Mesenchymal stem cell (in vitro differentiated cells and primary cell): ENCODE data around the gene GRK1.

Experiments used
- DNase-seq: peaks from one replicate; pipeline ENCODE4 v3.0.0-alpha.2; 2013
- H2AFZ ChIP-seq: one replicate; pipeline ENCODE4 v1.6.1; 2013; ENCODE audit warnings: low read depth, mild to moderate bottlenecking, control low read depth, inconsistent platforms, low read length, moderate library complexity
- H2AK5ac ChIP-seq: 2 replicates; pipeline ENCODE4 v1.6.1; 2013; ENCODE audit warnings: low read length, moderate library complexity, mild to moderate bottlenecking, inconsistent platforms; ENCODE audit not compliant: severe bottlenecking
- H2BK120ac ChIP-seq: one replicate; pipeline ENCODE4 v1.6.1; 2013; ENCODE audit warnings: low read depth, mild to moderate bottlenecking, inconsistent platforms, low read length, moderate library complexity
- H2BK12ac ChIP-seq, 2 experiments: one replicate each; pipeline ENCODE4 v1.6.1; 2013; ENCODE audit warnings: inconsistent platforms in 2 of 2, low read length in 2 of 2, mild to moderate bottlenecking in 2 of 2, moderate library complexity in 2 of 2, control low read depth in 1 of 2
- H2BK15ac ChIP-seq: one replicate; pipeline ENCODE4 v1.6.1; 2013; ENCODE audit warnings: mild to moderate bottlenecking, low read depth, inconsistent platforms; ENCODE audit not compliant: poor library complexity, severe bottlenecking
- H2BK5ac ChIP-seq: 2 replicates; pipeline ENCODE4 v1.6.1; 2013; ENCODE audit warnings: low read depth, mild to moderate bottlenecking, low read length, control low read depth, inconsistent platforms; ENCODE audit not compliant: poor library complexity, severe bottlenecking
- H3K14ac ChIP-seq, 2 experiments: one replicate each; pipeline ENCODE4 v1.6.1; 2013; ENCODE audit warnings: inconsistent platforms in 2 of 2, low read length in 2 of 2, control low read depth in 1 of 2, mild to moderate bottlenecking in 1 of 2, moderate library complexity in 1 of 2
- H3K18ac ChIP-seq, 2 experiments: one replicate each; pipeline ENCODE4 v1.6.1; 2013; ENCODE audit warnings: inconsistent platforms in 2 of 2, low read length in 2 of 2, control low read depth in 1 of 2, low read depth in 1 of 2, mild to moderate bottlenecking in 1 of 2
- H3K23ac ChIP-seq, 2 experiments: one replicate each; pipeline ENCODE4 v1.6.1; 2013; ENCODE audit warnings: inconsistent platforms in 2 of 2, low read length in 2 of 2, mild to moderate bottlenecking in 2 of 2, moderate library complexity in 2 of 2, control low read depth in 1 of 2
- H3K27ac ChIP-seq: 2 replicates; pipeline ENCODE4 v1.5.1; 2013; ENCODE audit warnings: mild to moderate bottlenecking, moderate library complexity, low read length, control low read depth, inconsistent platforms; ENCODE audit not compliant: poor library complexity, severe bottlenecking
- H3K27me3 ChIP-seq, 2 experiments: 2 replicates each; pipeline versions ENCODE4 v1.6.1 to v1.7.0; 2013; ENCODE audit warnings: low read length in 2 of 2, mild to moderate bottlenecking in 2 of 2, moderate library complexity in 2 of 2, control low read depth in 1 of 2, inconsistent platforms in 1 of 2; ENCODE audit not compliant: control insufficient read depth in 1 of 2, insufficient read depth in 1 of 2
- H3K36me3 ChIP-seq, 2 experiments: 2 replicates each; pipeline versions ENCODE4 v1.6.1 to v1.7.0; 2013; ENCODE audit warnings: low read length in 2 of 2, control low read depth in 1 of 2, inconsistent platforms in 1 of 2, low read depth in 1 of 2, mild to moderate bottlenecking in 1 of 2; ENCODE audit not compliant: insufficient read depth in 2 of 2, control insufficient read depth in 1 of 2
- H3K4ac ChIP-seq, 2 experiments: one replicate each; pipeline ENCODE4 v1.6.1; 2013; ENCODE audit warnings: inconsistent platforms in 2 of 2, low read length in 2 of 2, mild to moderate bottlenecking in 2 of 2, moderate library complexity in 2 of 2, control low read depth in 1 of 2, low read depth in 1 of 2
- H3K4me1 ChIP-seq: 2 replicates; pipeline ENCODE4 v1.6.1; 2013; ENCODE audit warnings: low read depth, low read length, control low read depth; ENCODE audit not compliant: control insufficient read depth, insufficient read depth
- H3K4me2 ChIP-seq: 2 replicates; pipeline ENCODE4 v1.6.1; 2013; ENCODE audit warnings: low read length, mild to moderate bottlenecking, inconsistent platforms; ENCODE audit not compliant: poor library complexity, severe bottlenecking
- H3K4me3 ChIP-seq, 2 experiments: 2 replicates each; pipeline versions ENCODE4 v1.5.1 to v1.7.0; 2013; ENCODE audit warnings: low read length in 2 of 2, mild to moderate bottlenecking in 2 of 2, control low read depth in 1 of 2, low read depth in 1 of 2; ENCODE audit not compliant: insufficient read depth in 1 of 2
- H3K79me1 ChIP-seq: replicated peaks from 2 replicates; pipeline ENCODE4 v1.6.1; 2013; ENCODE audit warnings: mild to moderate bottlenecking, control low read depth, low read length, inconsistent platforms; ENCODE audit not compliant: poor library complexity, severe bottlenecking
- H3K9ac ChIP-seq: 2 replicates; pipeline ENCODE4 v1.7.0; 2013; ENCODE audit warnings: mild to moderate bottlenecking, low read length, moderate library complexity
- H3K9me3 ChIP-seq: 2 replicates; pipeline ENCODE4 v1.7.0; 2013; ENCODE audit warnings: mild to moderate bottlenecking, low read length; ENCODE audit not compliant: control insufficient read depth
- H4K8ac ChIP-seq: one replicate; pipeline ENCODE4 v1.6.1; 2013; ENCODE audit warnings: inconsistent platforms, mild to moderate bottlenecking, low read length, moderate library complexity
- H4K91ac ChIP-seq: one replicate; pipeline ENCODE4 v1.6.1; 2013; ENCODE audit warnings: mild to moderate bottlenecking, low read length, inconsistent platforms
- WGBS: methylation state at CpG from one replicate; pipeline ENCODE4 v1.1.7; 2013; ENCODE audit warnings: mixed read lengths; 5-methylcytosine and 5-hydroxymethylcytosine counted together

The GRK1 gene

GRCh38 chr13:113728571-113729054 lies 61.6 kb downstream of the GRK1 start:
- H3K23ac ChIP-seq: no peak overlapping the region
- H2BK120ac ChIP-seq: no peak overlapping the region
- H3K9me3 ChIP-seq: peaks cover 3% of the 10 kb centered on the region
- H3K79me1 ChIP-seq: no peaks in the 10 kb centered on the region
- H3K27ac ChIP-seq: no peak overlapping the region
- H4K91ac ChIP-seq: no peak overlapping the region
- 95% methylated on average over 16 of the region's 16 CpGs for WGBS
- H3K4me2 ChIP-seq: no peak overlapping the region
- H3K18ac ChIP-seq: no peak overlapping the region
- no peak overlapping the region for H2BK15ac ChIP-seq
- no peak overlapping the region for H2AK5ac ChIP-seq
- no peak overlapping the region for H2BK5ac ChIP-seq
- no peak overlapping the region for H3K9ac ChIP-seq
- H2AFZ ChIP-seq: no peak overlapping the region
- H3K36me3 ChIP-seq: no peaks in the 10 kb centered on the region
- H2BK12ac ChIP-seq: no peak overlapping the region
- peaks cover 33 to 39% of the 10 kb centered on the region in 2 experiments for H3K27me3 ChIP-seq
- H3K4me3 ChIP-seq: no peak overlapping the region
- no peak for DNase-seq
- H3K4ac ChIP-seq: no peak overlapping the region
- H3K4me1 ChIP-seq: peaks cover 15% of the 10 kb centered on the region
- no peak overlapping the region for H4K8ac ChIP-seq
- no peak overlapping the region for H3K14ac ChIP-seq

GRCh38 chr13:113729187-113730019 lies 62.4 kb downstream of the GRK1 start:
- no peak for DNase-seq
- no peak overlapping the region for H4K8ac ChIP-seq
- no peak overlapping the region for H3K27ac ChIP-seq
- no peak overlapping the region for H3K4ac ChIP-seq
- no peak overlapping the region for H2BK120ac ChIP-seq
- H2BK12ac ChIP-seq: no peak overlapping the region
- no peak overlapping the region for H3K18ac ChIP-seq
- WGBS: 89% methylated on average over 34 of the region's 34 CpGs
- H2BK15ac ChIP-seq: no peak overlapping the region
- H3K14ac ChIP-seq: no peak overlapping the region
- no peaks in the 10 kb centered on the region for H3K79me1 ChIP-seq
- no peak overlapping the region for H3K4me2 ChIP-seq
- no peak overlapping the region for H3K23ac ChIP-seq
- peaks cover 3% of the 10 kb centered on the region for H3K9me3 ChIP-seq
- H2AK5ac ChIP-seq: no peak overlapping the region
- H3K9ac ChIP-seq: no peak overlapping the region
- H3K36me3 ChIP-seq: no peaks in the 10 kb centered on the region
- H3K4me3 ChIP-seq: peak overlapping the region in 1 of 2 experiments; percentile 1
- H2BK5ac ChIP-seq: no peak overlapping the region
- no peak overlapping the region for H4K91ac ChIP-seq
- peaks cover 12% of the 10 kb centered on the region for H3K4me1 ChIP-seq
- no peak overlapping the region for H2AFZ ChIP-seq
- H3K27me3 ChIP-seq: peaks cover 31 to 33% of the 10 kb centered on the region in 2 experiments

- Histone ChIP-seq H3K4me1 (peaks cover 6% of the 10 kb centered on the region), H3K36me3 (no peaks in the 10 kb centered on the region), H2BK12ac (no peak overlapping the region), H3K27me3 (peaks cover 32 to 33% of the 10 kb centered on the region in 2 experiments), H3K18ac (no peak overlapping the region), H3K9ac (no peak overlapping the region), H3K27ac (no peak overlapping the region), H3K14ac (no peak overlapping the region), H2BK15ac (no peak overlapping the region), H4K8ac (no peak overlapping the region), H3K79me1 (no peaks in the 10 kb centered on the region), H3K4me3 (no peak overlapping the region), H3K9me3 (peaks cover 3% of the 10 kb centered on the region), H2BK5ac (no peak overlapping the region), H3K4ac (no peak overlapping the region), H2BK120ac (no peak overlapping the region), H3K4me2 (no peak overlapping the region), H2AK5ac (no peak overlapping the region), H3K23ac (peak overlapping the region in 1 of 2 experiments; percentile 18), H4K91ac (no peak overlapping the region), H2AFZ (no peak overlapping the region)
- 91% methylated on average over 21 of the region's 21 CpGs for WGBS
- DNase-seq: no peak
Observed at GRCh38 chr13:113730258-113730691, 63.3 kb downstream of the GRK1 start.

GRCh38 chr13:113730831-113731191 lies 63.8 kb downstream of the GRK1 start:
- Histone ChIP-seq H2BK12ac (no peak overlapping the region), H3K36me3 (no peaks in the 10 kb centered on the region), H3K4ac (no peak overlapping the region), H3K18ac (no peak overlapping the region), H3K9ac (no peak overlapping the region), H2AK5ac (no peak overlapping the region), H3K23ac (no peak overlapping the region), H3K14ac (no peak overlapping the region), H2AFZ (no peak overlapping the region), H2BK120ac (no peak overlapping the region), H2BK5ac (no peak overlapping the region), H3K27ac (no peak overlapping the region), H4K91ac (no peak overlapping the region), H3K4me1 (peaks cover 6% of the 10 kb centered on the region), H2BK15ac (no peak overlapping the region), H3K4me3 (no peak overlapping the region), H3K4me2 (no peak overlapping the region), H3K9me3 (peaks cover 3% of the 10 kb centered on the region), H3K79me1 (no peaks in the 10 kb centered on the region), H3K27me3 (peaks cover 33 to 37% of the 10 kb centered on the region in 2 experiments), H4K8ac (no peak overlapping the region)
- DNase-seq: no peak
- 95% methylated on average over 4 of the region's 4 CpGs for whole genome bisulfite sequencing
